ENCODE measurements around the gene INSRR.

The INSRR gene

DNA sequence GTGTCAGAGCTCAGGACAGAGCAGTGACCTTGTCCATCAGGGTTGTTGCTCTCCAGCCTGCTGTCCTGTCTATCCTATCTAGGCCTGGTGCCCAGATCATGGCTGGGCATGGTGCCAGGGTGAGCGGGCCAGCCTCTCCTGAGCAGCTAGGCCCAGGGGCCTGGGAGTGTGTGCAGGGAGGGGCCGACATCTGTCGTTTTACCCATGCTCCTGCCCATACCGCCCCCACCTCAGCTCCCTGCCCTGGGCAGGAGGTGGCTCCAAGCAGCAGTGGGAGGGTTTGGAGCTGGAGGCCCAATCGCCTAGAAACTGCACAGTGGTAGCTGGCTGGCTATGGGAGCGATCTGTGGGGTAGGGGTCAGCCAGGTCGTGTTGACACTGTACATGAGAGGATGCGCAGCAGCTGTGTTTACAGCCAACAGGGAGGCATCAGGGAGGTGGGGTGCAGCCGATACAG, 6.5 kb downstream of the INSRR start:
- DNase-seq (ENCODE audit: low read depth), result no peak
- no peak overlapping the region for H3K4me3 ChIP-seq (ENCODE audit: low read depth, low read length)
- TF ChIP-seq, protein P1, sequence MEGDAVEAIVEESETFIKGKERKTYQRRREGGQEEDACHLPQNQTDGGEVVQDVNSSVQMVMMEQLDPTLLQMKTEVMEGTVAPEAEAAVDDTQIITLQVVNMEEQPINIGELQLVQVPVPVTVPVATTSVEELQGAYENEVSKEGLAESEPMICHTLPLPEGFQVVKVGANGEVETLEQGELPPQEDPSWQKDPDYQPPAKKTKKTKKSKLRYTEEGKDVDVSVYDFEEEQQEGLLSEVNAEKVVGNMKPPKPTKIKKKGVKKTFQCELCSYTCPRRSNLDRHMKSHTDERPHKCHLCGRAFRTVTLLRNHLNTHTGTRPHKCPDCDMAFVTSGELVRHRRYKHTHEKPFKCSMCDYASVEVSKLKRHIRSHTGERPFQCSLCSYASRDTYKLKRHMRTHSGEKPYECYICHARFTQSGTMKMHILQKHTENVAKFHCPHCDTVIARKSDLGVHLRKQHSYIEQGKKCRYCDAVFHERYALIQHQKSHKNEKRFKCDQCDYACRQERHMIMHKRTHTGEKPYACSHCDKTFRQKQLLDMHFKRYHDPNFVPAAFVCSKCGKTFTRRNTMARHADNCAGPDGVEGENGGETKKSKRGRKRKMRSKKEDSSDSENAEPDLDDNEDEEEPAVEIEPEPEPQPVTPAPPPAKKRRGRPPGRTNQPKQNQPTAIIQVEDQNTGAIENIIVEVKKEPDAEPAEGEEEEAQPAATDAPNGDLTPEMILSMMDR (IDR thresholded peaks at IDR 0.05; ENCODE audit: low read depth, low read length), result no peak
- TF ChIP-seq, protein P2, sequence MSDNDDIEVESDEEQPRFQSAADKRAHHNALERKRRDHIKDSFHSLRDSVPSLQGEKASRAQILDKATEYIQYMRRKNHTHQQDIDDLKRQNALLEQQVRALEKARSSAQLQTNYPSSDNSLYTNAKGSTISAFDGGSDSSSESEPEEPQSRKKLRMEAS (IDR thresholded peaks at IDR 0.05; ENCODE audit: low read depth, low read length), result no peak
- TF ChIP-seq MYC (IDR thresholded peaks at IDR 0.05; ENCODE audit: low read depth, low read length) (no peak), POLR2A (IDR thresholded peaks at IDR 0.05; ENCODE audit: extremely low read depth, insufficient read length) (no peak)

DNA sequence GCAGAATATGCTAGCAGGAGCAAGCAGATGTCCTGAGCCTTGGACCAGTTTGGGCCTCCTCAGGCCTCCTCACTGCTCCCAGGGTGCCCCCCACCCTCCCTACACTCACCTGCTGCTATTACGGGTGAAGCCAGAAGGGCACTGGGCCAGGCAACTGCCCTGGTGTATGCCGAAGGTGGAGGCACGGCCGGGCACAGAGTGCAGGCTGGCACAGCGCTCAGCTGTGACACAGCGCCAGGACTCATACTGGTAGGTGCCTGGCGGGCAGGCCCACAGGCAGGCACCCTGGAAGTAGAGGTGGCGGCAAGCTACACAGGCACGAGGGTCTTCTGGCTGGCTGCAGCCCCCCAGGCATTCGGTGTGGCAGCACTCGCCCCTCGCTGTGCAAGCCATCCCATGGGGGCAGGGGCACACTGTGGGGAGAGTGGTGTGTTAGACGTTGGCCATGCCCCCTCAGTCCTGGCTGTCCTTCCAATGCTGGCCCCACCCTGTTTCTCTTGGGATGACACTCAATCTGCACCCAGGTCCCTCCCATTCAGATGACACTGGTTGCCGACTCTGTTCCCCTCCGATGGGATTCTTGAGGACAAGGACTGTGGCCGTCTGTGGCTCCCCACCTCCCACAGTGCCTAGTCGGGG, 7.0 kb downstream of the INSRR start:
- no peak for DNase-seq (ENCODE audit: low read depth)
- no peak overlapping the region for H3K4me3 ChIP-seq (ENCODE audit: low read depth, low read length)
- no peak for TF ChIP-seq MYC (IDR thresholded peaks at IDR 0.05; ENCODE audit: low read depth, low read length)
- TF ChIP-seq, protein P2 (IDR thresholded peaks at IDR 0.05; ENCODE audit: low read depth, low read length), result no peak

DNA sequence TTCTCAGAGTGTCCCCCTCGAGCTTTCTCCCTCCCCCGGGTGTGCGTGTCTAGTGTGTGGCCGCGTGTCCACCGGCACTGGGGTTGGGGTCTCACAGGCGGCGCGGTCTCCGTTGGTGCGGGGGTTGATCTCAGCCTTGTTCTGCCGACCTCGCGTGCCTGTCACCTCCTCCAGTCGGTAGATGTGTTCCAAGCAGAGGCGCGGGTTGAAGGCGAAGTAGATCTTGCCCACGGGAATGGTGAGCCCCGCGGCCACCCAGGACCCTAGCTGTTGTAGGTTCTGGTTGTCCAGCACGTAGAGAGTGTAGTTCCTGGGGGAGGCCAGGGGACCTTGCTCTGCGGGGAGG, 9.8 kb downstream of the INSRR start:
- no peak overlapping the region for H3K4me3 ChIP-seq (ENCODE audit: low read depth, low read length)
- no peak for DNase-seq (ENCODE audit: low read depth)
- TF ChIP-seq, protein P2 (IDR thresholded peaks at IDR 0.05; ENCODE audit: low read depth, low read length), result no peak
- TF ChIP-seq MYC (IDR thresholded peaks at IDR 0.05; ENCODE audit: low read depth, low read length) (no peak), POLR2A (IDR thresholded peaks at IDR 0.05; ENCODE audit: extremely low read depth, insufficient read length) (no peak)
- TF ChIP-seq, protein P1 (IDR thresholded peaks at IDR 0.05; ENCODE audit: low read depth, low read length), result no peak

DNA sequence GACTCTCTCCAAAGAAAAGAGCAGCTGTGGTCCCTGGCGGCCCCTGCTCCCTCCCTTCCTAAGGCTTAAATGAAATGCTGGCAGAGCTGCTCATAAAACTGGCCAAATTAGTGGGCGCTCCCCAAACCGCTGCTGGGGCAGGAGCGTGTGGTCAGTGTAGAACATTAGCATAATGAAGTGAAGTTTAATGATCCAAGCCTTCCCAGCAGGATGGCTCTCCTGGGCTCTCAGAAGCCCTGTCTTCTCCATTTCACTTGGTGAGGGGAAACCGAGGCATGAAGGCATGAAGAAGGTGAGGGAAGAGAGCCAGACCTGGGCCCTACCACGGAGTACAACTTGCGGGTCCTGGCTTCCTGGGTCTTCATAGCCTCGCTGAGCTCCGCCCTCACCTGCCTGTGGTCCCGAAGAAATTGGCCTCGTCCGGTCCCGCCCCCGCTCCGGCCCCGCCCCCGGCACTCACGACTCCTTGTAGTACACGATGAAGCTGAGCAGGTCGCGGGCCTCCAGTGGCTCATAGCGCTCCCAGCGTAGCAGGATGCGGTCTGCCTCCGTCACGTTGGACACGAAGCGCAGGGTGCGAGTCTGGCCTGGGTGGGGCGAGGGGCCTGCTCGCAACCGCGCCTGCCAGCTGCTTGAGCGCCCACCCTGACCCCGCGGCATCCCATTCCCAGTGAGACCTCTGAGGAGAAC, 10.3 kb downstream of the INSRR start:
- TF ChIP-seq, protein P2 (IDR thresholded peaks at IDR 0.05; ENCODE audit: low read depth, low read length), result no peak
- TF ChIP-seq MYC (IDR thresholded peaks at IDR 0.05; ENCODE audit: low read depth, low read length) (no peak), POLR2A (IDR thresholded peaks at IDR 0.05; ENCODE audit: extremely low read depth, insufficient read length) (no peak)
- TF ChIP-seq, protein P1 (IDR thresholded peaks at IDR 0.05; ENCODE audit: low read depth, low read length), result no peak
- H3K4me3 ChIP-seq (ENCODE audit: low read depth, low read length), result no peak overlapping the region
- no peak for DNase-seq (ENCODE audit: low read depth)

DNA sequence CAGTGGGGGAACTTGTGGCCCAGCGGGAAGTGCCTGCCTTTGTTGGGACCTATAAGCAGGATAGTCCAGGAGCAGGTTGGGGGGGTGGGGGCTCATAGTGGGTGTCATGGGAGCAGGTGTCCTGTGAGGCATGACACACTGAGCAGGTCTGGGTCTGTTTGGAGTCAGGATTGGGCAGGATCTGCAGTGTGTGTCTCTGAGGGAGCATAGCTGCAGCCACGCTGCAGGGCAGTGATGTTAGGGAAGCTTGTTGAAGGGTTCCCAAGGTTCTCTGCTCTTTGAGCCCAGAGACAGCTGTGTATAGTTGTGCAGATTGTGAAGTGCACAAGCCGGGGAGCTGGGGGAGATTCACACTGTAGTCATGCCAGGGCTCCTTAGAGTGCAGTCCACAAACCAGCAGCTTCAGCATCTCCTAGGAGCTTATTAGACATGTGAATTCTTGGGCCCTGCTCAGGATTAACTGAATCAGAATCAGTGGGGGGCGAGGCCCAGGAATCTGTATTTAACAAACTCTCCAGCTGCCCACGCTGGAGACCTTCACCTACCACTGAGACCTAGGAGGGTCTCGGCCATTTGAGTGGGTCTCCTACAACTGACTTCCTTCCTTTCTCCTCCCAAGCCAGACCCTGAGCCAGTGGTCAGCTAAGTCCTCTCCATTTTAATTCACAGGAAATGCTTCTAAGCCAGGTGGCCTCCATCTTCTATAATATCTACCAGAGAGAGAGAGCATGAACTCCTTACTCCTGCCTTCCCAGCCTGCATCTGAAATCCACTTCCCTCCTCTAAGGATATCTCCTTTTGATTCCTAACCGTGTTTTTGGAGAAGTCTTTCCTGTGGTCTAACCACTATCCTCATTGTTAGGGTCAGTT, 11.1 kb downstream of the INSRR start:
- no peak for DNase-seq (ENCODE audit: low read depth)
- TF ChIP-seq POLR2A (IDR thresholded peaks at IDR 0.05; ENCODE audit: extremely low read depth, insufficient read length) (no peak), MYC (IDR thresholded peaks at IDR 0.05; ENCODE audit: low read depth, low read length) (no peak)
- TF ChIP-seq, protein P1 (IDR thresholded peaks at IDR 0.05; ENCODE audit: low read depth, low read length), result no peak
- TF ChIP-seq, protein P2 (IDR thresholded peaks at IDR 0.05; ENCODE audit: low read depth, low read length), result no peak
- no peak overlapping the region for H3K4me3 ChIP-seq (ENCODE audit: low read depth, low read length)
